NT2/D1 (cell line): ENCODE data around the gene MYO5B.

Source experiments
- YY1 ChIP-seq: IDR thresholded peaks from 2 replicates; pipeline ENCODE4 v1.6.1; 2011; ENCODE audit not compliant: insufficient read length, insufficient read depth
- ZNF274 ChIP-seq: IDR thresholded peaks from 2 replicates; pipeline ENCODE4 v1.6.1; 2011; ENCODE audit warnings: mild to moderate bottlenecking, low read depth, low read length

DNA sequence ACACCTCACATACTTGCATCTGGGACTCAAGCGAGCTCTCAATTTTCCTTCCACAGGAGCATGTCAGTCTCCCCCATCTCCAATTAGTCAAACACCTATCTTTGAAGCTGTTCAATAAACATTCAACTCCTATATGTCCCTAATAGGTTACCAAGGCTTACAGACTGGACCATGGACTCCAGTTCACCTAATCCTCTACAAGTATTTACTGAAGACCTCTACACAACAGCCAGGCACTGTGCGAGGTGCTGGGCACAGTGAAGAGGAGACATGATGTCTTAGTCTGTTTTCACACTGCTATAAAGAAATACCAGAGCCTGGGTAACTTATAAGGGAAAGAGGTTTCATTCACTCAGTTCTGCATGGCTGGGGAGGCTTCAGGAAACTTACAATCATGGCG, 129.9 kb downstream of the MYO5B start:
- TF ChIP-seq ZNF274 = no peak
- no peak for TF ChIP-seq YY1
